H1 (cell line): ENCODE data around the gene MRPS2.

Experiments used
- CHD7 ChIP-seq: fragments of 300-600 bp; sonication (generic); IDR thresholded peaks from 2 replicates; pipeline ENCODE4 v1.7.1; 2012; ENCODE audit warnings: low read length, moderate library complexity, mild to moderate bottlenecking, inconsistent platforms; ENCODE audit not compliant: insufficient replicate concordance
- CTCF ChIP-seq, 3 experiments: IDR thresholded peaks; 1 replicate in 2 of 3; 2 replicates in 1 of 3; pipeline versions ENCODE4 v1.5.1 to v1.6.1; 2011; ENCODE audit warnings: low read length in 3 of 3, mild to moderate bottlenecking in 3 of 3, inconsistent platforms in 2 of 3, low read depth in 1 of 3, moderate library complexity in 1 of 3; ENCODE audit not compliant: insufficient read depth in 1 of 3; ENCODE audit errors: control extremely low read depth in 1 of 3
- EZH2 ChIP-seq: fragments of 200-600 bp; sonication (generic); IDR thresholded peaks from 2 replicates; pipeline ENCODE4 v1.7.1; 2012; ENCODE audit warnings: low read depth, mild to moderate bottlenecking, moderate library complexity, low read length, inconsistent platforms; ENCODE audit not compliant: severe bottlenecking
- JUN ChIP-seq: IDR thresholded peaks from 2 replicates; pipeline ENCODE4 v1.6.1; 2011; ENCODE audit warnings: low read depth, mild to moderate bottlenecking, improper control_type of control experiment, low read length
- JUND ChIP-seq: IDR thresholded peaks from 2 replicates; pipeline ENCODE4 v1.6.1; 2011; ENCODE audit warnings: mild to moderate bottlenecking, improper control_type of control experiment, low read length
- KDM1A ChIP-seq: fragments of 200-600, 300-600 bp; sonication (generic); IDR thresholded peaks from 2 replicates; pipeline ENCODE4 v1.7.1; 2016; ENCODE audit warnings: mild to moderate bottlenecking, low read length, borderline replicate concordance
- RNF2 ChIP-seq: fragments of 200-900, 300-1000 bp; sonication (generic); IDR thresholded peaks from 2 replicates; pipeline ENCODE4 v1.7.1; 2016; ENCODE audit warnings: borderline replicate concordance, low read depth, mild to moderate bottlenecking, antibody characterized with exemption, low read length; ENCODE audit not compliant: poor library complexity, severe bottlenecking; ENCODE audit errors: missing control alignments

DNA sequence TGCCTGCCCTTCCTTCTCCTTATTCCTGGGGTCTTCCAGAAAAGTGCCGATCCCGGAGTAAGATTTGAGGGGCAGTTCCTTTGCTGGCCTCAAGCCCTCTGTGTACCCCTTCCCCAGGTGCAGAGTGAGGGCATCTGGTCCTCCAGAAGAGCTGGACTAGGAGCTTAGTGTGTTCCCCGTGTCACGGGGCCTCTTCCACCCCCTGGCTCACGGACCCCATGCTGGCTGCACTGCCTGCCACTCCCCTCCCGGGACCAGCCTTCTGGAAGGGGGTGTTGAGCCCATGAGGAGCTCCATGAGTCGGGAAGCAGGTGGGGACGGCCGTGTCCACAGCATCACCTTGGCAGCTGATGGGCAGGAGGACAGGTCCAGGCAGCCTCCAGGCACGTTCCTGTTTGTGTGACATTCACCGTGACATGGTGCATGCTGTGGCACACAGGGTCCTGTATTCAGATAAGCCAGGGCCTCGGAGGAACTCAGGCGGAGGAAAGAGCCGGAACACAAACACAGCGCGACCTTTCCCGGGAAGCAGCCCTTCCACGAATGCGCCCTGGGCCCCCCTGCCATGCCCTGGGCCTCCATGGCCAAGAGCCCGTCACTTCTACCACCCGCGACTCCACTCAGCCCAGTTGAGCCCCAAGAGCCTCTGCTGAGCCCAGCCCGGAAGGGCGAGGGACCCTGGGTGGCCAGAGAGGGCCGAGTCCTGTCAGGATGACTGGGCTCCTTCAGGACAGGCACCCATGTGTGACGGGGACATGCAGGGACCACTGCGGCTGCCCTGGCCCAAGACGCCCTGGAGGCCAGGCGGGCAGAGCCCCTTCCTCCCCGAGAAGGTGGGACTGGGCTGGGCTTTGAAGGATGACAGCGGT is 14.8 kb downstream of the MRPS2 start:
- TF ChIP-seq EZH2 (no peak), CTCF (IDR thresholded peaks at IDR 0.05; ENCODE audit: control extremely low read depth in 1 of 3, insufficient read depth in 1 of 3, low read depth in 1 of 3, low read length in 3 of 3) (no peak), JUND (no peak), CHD7 (no peak), KDM1A (no peak), RNF2 (no peak), JUN (no peak)
